ENCODE data around the gene DNAH14. TPM values are rescaled to one million over a fixed set of nuclear protein-coding genes. Genes with fewer than 3 reads are reported as not detected.
A peak's percentile ranks its signal among the peaks of the same experiment; 100 is the strongest.
"Not testable (repeated sequence)": the region's sequence is repeated elsewhere in the genome, so short reads cannot be mapped to it uniquely, and the experiment has no call there.

Gene DNAH14
- total RNA-seq = 10 to 100 TPM in 1 of 2 donors, 1 to 10 TPM in 1; 8.2 to 10.4 TPM
- long read RNA-seq, partial matches to known transcripts = 2 of 4 reads
- long read RNA-seq, other reads (novel, unspliced or antisense) = 0 of 4 reads

DNA sequence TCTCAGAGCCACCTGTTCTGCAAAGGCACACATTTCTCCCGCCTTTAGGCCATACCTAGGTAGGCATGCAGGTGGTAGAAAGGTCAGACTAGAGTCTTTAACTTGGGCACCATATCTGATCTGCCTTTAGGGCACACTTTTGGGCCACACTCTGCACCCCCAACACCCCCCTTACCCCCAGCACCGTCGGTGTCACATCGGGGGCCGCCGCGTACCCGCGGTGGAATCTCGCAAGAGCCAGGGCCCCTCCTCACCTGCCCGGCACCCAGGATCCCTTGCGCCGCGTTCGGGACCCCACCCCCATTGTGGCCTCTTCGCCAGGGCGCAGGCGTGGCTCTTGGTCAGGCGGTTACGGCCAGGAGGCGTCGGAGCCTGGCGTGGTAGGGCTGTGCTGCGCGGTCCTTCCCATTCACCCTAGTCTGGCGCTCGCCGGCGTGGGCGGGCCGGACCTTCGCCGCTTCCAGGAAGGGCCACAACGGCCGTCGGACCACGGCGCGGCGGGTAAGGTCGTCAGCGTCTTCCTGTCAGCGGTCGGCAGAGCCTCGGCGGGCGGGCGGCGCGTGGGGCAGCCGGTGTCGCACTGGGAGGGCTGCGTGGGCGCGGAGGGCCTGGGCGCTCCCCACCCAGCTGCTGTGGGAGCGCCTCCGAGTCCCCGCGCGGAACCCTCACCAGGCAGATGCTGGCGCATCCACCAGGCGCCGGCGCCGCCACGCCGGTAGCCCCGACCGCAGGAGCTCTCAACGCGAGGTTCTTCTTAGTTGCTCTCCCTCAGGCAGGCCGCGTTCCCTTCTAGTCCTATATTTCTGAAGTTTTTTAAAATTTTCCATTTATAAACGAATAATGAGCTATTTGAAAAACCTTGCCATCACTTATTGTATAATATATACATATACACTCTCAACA, at the start of gene DNAH14:
TSS of gene DNAH14 (plus strand) at position 341 of the 903 bp plus-strand sequence. CDS start 23,028 bp downstream, outside the sequence.
- ATAC-seq (peak; percentile 97 to 99), DNase-seq (peak; percentile 83)
- intact Hi-C loops (cut with DNase I) = loop anchor here (10.0 kb wide), 2 partner anchors 285 to 415 kb away; no protein-coding TSS in a partner anchor

DNA sequence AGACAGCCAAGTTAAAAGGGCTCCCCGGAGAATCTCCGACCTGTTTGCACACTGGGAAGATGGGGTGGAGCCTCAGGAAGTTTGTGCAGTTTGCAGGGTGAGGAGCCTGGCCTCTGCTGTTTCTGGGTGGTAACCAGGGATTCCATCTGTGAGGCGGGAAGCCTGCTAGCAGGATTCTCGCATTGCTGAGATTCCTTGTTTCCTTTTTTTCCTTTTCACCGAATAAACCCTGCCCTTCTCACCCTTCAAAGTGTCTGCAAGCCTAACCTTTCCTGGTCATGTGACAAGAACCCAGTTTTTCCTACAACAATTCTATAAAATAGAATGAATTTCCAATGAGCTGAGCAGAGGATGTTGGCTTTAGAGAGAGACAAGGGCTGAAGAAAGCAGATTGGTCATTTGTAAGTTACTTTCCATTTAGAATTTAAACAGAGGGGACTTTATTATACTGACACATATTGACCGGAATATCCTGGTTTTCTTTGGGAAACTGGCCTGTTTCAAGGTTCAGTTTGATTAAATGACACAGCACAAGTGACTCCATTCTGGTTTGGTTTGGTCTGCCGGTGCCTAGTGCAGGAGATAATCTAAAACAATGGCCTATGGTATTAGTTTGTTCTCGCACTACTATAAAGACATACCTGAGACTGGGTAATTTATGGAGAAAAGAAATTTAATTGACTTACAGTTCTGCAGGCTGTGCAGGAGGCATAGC, 48.7 kb upstream of the DNAH14 start:
- peak in 1 of 2 donors; percentile 46 for ATAC-seq
- DNase-seq = no peak
- intact Hi-C loops (cut with DNase I) = no loop called here

DNA sequence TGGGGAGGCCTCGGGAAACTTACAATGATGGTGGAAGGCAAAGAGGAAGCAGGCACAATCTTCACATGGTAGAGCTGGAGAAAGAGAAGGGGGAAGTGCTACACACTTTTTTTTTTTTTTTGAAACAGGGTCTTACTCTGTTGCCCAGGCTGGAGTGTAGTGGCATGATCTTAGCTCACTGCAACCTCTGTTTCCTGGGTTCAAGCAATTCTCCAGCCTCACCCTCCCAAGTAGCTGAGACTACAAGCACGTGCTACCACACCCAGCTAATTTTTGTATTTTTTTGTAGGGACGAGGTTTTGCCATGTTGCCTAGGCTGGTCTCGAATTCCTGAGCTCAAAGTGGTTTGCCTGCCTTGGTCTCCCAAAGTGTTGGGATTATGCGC, 48.2 kb upstream of the DNAH14 start:
- DNase-seq; ATAC-seq; intact Hi-C loops (cut with DNase I): not testable (repeated sequence)

DNA sequence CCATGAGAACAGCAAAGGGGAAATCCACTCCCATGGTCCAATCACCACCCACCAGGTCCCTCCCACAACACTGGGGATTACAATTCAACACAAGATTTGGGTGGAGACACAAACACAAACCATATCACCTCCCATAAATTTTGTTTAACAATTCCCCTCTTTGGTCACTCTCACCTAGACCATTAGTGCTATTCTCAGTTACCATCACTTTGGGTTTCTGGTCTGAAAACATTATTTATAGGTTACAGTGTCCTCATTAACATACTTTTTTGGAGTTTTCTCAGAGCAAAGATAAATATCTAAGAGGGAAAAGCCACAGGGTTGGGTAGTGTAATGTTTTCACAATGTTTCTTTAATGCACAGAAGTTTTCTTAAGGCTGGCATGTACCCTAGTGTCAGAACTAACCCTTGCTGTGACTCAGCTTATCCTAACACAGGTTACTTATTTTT, 47.7 kb upstream of the DNAH14 start:
- intact Hi-C loops (cut with DNase I) = no loop called here
- ATAC-seq (no peak), DNase-seq (no peak)

DNA sequence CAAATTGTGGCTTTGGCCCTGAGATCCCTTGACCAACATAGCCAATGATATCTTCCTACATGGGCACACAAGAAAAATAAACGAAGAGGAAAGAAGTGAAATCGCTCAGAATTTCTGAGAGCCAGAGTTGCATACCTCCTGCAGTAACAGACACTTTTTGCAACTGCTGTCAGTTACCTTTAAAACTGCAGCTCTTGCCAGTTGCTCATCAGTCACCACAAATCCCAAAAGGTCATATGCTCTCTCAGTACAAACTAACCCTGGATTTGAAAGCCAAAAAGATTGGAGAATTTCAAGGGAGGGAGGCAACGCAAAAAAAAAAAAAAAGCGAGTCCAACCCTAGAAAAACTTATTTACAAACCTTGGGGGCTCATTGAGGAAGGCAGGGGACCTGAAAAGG, 47.2 kb upstream of the DNAH14 start:
- ATAC-seq (no peak), DNase-seq (no peak)
- intact Hi-C loops (cut with DNase I) = no loop called here

DNA sequence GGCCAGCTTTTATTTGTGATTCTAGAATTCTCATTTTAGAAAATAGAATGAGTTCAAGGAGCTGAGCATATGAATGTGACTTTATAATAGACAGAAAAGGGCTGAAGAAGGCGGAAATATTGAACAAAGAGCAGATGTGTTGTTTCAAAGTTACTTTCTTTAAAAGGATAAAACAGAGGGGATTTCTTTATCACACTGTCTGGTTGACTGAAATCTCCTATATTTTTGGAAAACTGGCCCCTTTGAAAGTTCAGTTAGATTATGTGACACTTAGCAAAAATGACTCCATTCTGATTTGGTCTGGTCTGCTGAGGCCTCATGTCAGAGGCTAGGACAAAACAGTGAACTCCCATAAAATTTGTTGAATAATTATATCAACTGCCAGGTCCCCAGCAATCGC, 46.4 kb upstream of the DNAH14 start:
- ATAC-seq (no peak), DNase-seq (no peak)
- intact Hi-C loops (cut with DNase I) = no loop called here

DNA sequence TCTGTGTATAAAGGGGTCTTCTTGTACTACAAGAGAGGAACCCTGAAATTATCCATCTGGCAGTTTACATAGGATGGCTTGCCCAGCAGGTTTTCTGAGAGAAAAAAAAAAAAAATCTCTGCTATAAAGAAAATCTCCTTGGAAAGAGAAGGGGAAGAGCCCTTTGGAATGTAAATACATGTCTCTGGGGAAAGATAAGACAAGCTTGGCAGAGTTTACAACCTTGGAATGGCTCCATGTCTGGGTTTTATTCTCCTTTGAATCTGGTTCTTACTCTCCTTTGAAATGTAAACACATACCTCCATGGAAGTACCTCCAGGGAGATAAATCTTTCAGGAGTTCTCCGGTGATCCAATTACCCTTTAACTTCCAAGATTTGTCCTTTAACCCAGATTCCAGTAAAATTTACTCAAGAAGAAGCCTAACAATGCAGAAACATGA, 45.1 kb upstream of the DNAH14 start:
- ATAC-seq (peak in 1 of 2 donors; percentile 23), DNase-seq (no peak)
- intact Hi-C loops (cut with DNase I) = no loop called here

DNA sequence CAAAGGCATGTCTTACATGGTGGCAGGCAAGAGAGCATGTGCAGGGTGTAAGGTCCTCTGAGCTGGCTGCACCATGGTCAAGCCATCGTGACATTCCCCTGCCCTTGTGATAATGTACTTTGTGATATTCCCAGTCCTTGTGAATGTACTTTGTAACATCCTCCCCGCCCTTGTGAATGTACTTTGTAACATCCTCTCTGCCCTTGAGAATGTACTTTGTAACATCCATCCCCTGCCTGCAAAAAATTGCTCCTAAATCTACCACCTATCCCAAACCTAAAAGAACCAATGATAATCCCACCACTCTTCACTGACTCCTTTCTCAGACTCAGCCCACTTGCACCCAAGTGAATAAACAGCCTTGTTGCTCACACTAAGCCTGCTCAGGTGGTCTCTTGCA, 44.1 kb upstream of the DNAH14 start:
- intact Hi-C loops (cut with DNase I); ATAC-seq; DNase-seq: not testable (repeated sequence)

DNA sequence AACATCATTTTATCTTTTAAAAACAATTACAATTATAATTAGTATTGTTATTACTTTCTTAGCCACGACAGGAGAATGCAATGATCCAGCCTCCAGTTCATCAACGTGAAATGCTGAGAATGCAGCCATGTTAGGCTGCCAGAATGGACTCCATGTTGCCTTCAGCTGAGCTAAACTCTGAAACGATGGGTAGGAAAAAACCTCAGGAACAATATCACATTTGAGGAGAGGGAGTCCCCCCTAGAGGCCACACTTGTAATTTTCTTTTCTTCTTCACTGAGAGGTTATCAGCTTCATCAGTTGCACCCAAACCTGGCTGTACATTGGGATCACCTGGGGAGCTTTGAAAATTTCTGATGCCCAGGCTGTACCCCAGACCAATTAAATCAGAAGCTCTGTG, 34.6 kb upstream of the DNAH14 start:
- no peak for DNase-seq
- intact Hi-C loops (cut with DNase I) = no loop called here
- no peak for ATAC-seq

DNA sequence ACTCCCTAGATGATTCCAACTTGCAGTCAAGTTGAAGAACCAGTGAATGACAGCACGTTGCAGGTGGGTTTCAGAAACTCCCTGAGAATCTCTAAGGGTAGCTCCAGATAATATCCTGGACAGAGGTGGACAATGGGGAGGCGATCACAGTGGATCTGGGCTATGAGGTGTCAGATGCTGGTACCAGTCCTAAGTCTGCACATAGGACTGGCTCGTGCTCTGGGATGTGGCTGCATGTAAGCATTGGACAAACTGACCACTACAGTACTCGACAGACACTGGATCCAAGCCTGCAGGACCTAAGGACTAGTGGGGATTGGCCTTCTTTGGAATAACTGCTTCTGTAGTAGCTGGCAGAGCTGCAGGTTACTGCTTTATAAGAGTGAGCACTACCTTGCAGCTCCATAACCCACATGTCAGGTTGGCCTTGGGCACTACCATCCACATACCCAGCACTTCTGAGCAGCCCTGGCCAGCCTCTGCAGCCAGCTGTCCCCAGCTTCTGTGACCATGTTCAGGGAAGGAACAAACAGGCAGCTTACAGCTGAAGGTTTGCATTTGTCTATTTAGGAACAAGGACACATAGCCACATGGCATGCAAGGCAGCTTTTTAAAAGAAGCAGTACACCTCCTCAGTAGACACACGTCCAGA, 33.2 kb upstream of the DNAH14 start:
- DNase-seq = no peak
- intact Hi-C loops (cut with DNase I) = no loop called here
- no peak for ATAC-seq

DNA sequence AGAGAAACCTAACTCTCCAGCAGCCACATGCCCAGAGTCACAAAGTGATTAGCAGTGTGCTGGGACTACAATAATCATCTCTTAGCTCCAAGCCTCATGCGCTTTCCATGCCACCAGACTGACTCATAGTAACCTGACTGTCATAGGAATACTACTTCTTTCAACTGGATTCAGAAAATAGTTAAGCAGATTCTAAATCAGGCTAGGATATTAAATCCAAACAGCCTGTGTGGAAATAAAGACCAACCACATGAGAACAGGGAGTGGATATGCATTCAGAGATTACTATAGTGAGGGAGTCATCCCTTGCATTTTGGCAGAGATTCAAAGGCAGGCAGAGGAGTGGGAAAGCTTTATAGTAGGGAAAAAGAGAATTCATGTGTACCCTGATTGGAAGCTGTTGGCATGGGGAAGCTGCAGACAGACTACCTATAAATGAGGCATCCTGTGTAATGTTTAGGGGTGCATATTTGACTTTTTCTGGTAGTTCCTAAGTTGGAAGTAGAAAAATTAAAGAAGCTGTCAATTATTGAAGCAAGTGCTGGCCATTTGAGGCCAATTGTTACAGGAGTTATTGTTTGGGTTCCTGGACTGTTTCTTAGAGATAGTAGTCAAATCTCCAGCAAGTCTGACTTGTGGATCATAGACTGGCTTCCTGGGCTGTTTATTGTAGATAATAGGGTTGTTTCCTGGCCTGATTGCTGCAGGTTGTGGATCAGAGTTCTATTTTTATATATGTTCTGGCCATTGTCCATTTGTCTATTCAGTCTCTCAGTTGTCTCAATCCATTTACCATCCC, 31.7 kb upstream of the DNAH14 start:
- DNase-seq = no peak
- no peak for ATAC-seq

DNA sequence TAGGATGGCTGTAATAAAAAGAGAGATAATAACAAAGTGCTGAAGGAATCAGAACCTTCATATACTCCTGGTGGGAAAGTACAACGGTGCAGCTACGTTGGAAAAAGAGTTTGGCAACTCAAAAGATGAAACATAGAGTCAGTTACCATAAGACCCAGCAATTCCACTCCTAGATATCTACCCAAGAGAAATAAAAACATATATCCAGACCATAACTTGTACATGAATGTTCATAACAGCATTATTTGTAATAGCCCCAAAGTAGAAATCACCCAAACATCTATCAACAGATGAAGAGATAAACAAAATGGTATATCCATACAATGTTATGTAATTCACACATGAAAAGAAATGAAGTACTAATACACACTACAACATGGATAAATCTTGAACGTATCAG, 30.5 kb upstream of the DNAH14 start:
- intact Hi-C loops (cut with DNase I) = no loop called here
- no peak for DNase-seq

More for the DNA sequence above, 31.7 kb upstream of the DNAH14 start:
- intact Hi-C loops (cut with DNase I) = no loop called here

DNA sequence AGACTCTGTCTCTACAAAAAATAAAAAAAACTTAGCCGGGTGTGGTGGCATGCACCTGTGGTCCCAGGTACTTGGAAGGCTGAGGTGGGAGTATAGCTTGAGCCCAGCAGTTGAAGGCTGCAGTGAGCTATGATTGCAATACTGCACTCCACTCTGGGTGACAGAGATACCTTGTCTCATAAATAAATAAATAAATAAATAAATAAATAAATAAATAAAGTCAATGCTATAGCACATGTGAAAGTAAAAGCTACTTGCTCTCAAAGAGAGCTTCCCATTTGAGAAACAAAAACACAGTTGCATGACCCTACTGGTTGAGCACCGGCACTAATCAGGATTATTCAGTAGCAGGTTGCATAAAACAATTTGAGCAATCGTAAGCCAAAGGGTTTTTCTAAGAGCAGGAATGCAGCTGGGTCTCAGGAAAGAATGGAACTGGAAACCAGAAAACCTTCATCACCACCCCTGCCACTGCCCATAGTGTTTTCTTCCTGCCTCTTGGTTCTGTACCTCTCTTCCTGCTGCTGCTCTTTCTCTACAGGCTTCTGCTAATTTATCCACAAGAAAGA, 29.3 kb upstream of the DNAH14 start:
- DNase-seq = no peak
- intact Hi-C loops (cut with DNase I) = no loop called here
- ATAC-seq = no peak

More for the DNA sequence above, 30.5 kb upstream of the DNAH14 start:
- ATAC-seq = no peak

DNA sequence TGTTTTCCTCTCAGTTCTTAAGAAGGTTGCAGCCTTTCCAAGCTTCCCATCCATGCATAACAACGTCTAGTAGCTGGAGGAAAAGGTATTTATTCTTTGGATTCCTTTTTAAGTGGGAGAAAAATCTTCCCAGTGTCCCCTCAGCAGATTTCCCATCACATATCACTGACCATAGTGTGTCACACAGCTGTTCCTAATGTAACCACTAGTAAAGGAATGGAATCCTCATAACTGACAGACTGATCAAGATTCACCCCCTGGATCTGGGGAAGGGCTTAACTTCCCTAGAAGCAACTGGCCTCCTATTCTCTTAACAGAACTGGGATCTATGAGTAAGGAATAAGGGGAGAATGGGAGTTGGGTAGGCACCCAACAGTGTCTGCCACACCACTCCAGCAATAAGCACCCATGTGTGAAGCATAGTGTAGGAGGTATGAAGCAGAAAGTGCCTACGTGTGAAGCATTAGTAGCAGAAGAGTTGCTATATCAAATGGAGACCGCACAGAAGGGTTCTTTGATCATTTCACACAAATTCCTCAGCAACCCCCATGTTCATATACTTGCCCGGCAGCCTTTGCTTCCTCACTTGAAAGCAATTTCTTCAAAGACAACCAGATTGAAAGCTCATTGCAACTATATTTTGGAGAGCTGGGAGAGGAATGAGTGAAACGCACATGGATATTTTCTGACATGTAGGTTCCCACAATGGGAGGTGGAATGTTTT, 28.2 kb upstream of the DNAH14 start:
- intact Hi-C loops (cut with DNase I) = no loop called here
- no peak for DNase-seq
- no peak for ATAC-seq

DNA sequence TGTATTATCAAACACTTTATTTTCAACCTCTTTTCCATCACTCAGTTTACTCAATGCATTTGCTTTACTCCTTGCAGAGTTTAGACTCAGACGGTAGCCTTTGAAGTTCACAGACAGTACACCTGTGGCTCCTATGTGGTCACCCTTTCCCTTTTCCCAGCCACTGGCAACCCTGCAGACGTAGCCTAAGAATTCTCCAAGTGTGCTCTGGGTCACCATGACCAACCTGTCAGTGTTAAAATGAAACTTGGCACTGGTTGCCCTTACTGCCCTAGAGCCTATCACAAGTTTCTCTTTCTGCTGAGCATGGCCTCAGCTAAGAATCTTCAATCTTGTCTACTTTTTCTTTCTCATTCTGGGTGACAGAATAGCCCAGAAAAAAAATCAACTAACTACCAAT, 25.5 kb upstream of the DNAH14 start:
- intact Hi-C loops (cut with DNase I) = no loop called here
- DNase-seq = no peak
- ATAC-seq = no peak

DNA sequence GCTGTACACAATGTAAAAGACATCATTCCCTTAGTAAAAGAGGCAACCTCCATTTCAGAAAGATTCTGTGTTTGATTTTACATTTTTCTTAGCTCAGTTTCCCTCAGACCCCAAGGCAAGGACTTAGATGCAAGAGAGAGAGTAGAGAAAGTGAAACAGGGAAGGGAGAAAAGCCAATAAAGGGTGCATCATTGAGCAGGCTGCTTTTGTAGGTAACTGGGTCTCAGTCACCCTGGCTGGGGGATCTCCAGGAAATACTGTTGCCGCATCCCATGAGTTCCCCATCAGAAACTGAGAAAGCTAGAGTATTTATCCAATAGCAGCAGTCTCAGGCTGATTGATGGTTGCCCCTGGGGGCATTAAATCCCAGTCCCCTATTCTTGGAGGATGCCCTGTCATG, 23.1 kb upstream of the DNAH14 start:
- intact Hi-C loops (cut with DNase I) = no loop called here
- ATAC-seq (no peak), DNase-seq (no peak)

DNA sequence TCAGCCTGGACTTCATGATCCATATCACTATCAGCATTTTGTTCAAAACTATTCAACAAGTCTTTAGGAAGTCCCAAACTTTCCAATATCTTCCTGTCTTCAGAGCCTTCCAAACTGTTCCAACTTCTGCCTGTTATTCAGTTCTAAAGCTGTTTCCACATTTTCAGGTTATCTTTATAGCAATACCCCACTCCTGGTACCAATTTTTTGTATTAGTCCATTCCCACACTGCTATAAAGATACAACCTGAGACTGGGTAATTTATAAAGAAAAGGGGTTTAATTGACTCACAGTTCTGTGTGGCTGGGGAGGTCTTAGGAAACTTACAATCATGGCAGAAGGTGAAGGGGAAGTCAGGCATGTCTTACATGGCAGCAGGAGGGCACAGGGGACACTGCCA, 18.3 kb upstream of the DNAH14 start:
- intact Hi-C loops (cut with DNase I) = no loop called here
- no peak for ATAC-seq

More for the DNA sequence above, 18.3 kb upstream of the DNAH14 start:
- no peak for DNase-seq

Data from left cardiac atrium (tissue), 4 donors.